Transverse colon (tissue), 4 donors: ENCODE data around the gene LAMA5. TPM values are rescaled to one million over a fixed set of nuclear protein-coding genes. Genes with fewer than 3 reads are reported as not detected.

Experiments used
- DNase-seq: peaks from one replicate; pipeline ENCODE4 v3.0.0-alpha.2; 2019
- H3K27ac ChIP-seq, 4 donors: fragments of 200-600 bp; sonication (generic); 2 replicates each; pipeline ENCODE4 v1.5.1; 2016 to 2018; ENCODE audit warnings: inconsistent platforms in 4 of 4
- H3K27me3 ChIP-seq: fragments of 200-600 bp; sonication (generic); 2 replicates; pipeline ENCODE4 v1.5.1; 2017; ENCODE audit warnings: inconsistent platforms
- H3K36me3 ChIP-seq, 4 donors: fragments of 200-600 bp; sonication (generic); 2 replicates each; pipeline ENCODE4 v1.5.1; 2017 to 2019; ENCODE audit warnings: inconsistent platforms in 4 of 4
- H3K4me1 ChIP-seq, 4 donors: fragments of 200-600 bp; sonication (generic); 2 replicates each; pipeline ENCODE4 v1.5.1; 2017 to 2020; ENCODE audit warnings: inconsistent platforms in 4 of 4
- H3K4me3 ChIP-seq, 4 donors: fragments of 200-600 bp; sonication (generic); 1 replicate in 1 of 4; 2 replicates in 3 of 4; pipeline versions ENCODE4 v1.5.1 to v1.6.1; 2017 to 2019; ENCODE audit warnings: inconsistent platforms in 4 of 4
- H3K9me3 ChIP-seq, 2 donors: fragments of 200-600 bp; sonication (generic); 2 replicates each; pipeline ENCODE4 v1.5.1; 2017 to 2019; ENCODE audit warnings: inconsistent platforms in 2 of 2
- EP300 ChIP-seq: sonication (generic); formaldehyde crosslinking; IDR thresholded peaks from one replicate; pipeline ENCODE4 v1.6.1; 2017; ENCODE audit warnings: antibody characterized with exemption, low read depth
- POLR2A ChIP-seq: fragments of 450-650 bp; IDR thresholded peaks from one replicate; pipeline ENCODE4 v1.6.1; 2016; ENCODE audit warnings: antibody characterized with exemption, mild to moderate bottlenecking, moderate library complexity
- POLR2AphosphoS5 ChIP-seq, 3 donors: sonication (generic); formaldehyde crosslinking; IDR thresholded peaks; one replicate each; pipeline ENCODE4 v1.6.1; 2016; ENCODE audit warnings: antibody characterized with exemption in 3 of 3
- WGBS, 2 donors: methylation state at CpG; one replicate each; pipeline ENCODE4 v1.1.5; 2018; ENCODE audit warnings: low coverage in 1 of 2; 5-methylcytosine and 5-hydroxymethylcytosine counted together
- in situ Hi-C, 4 donors: fragments of 200-750 bp; cut with MboI; loops; one replicate each; pipeline versions ENCODE4 v1.15.0 to v1.15.1; 2017; ENCODE audit warnings: low sequenced_read_pairs in 3 of 4, low pct_ligation_motif_present in 1 of 4, low pct_unique_long_range_greater_than_20kb in 1 of 4
- intact Hi-C: fragments of 100-400 bp; cut with DNase I; formaldehyde crosslinking; loops from one replicate; pipeline ENCODE4 v1.15.1; 2023; ENCODE audit warnings: low total_unique reads
- total RNA-seq, 4 donors: library from RNA; depleted of rRNA; stranded (reverse); fragments of >200 nt; gene quantifications; one replicate each; pipeline ENCODE4 v1.1.0, GENCODE V29; 2016
- TF ChIP-seq, protein P1 (sequence below), 5 experiments: fragments of 200-600 bp in 3 of 5; fragments of 450-650 bp in 2 of 5; sonication (generic) in 3 of 5; IDR thresholded peaks; 1 replicate in 2 of 5; 2 replicates in 3 of 5; pipeline ENCODE4 v1.5.1; 2016 to 2017; ENCODE audit warnings: antibody characterized with exemption in 5 of 5, inconsistent platforms in 3 of 5, mild to moderate bottlenecking in 2 of 5, moderate library complexity in 1 of 5

The LAMA5 gene
- total RNA-seq, 4 donors from 2014 or later = 33.2 to 269 (median 91.3) TPM

DNA sequence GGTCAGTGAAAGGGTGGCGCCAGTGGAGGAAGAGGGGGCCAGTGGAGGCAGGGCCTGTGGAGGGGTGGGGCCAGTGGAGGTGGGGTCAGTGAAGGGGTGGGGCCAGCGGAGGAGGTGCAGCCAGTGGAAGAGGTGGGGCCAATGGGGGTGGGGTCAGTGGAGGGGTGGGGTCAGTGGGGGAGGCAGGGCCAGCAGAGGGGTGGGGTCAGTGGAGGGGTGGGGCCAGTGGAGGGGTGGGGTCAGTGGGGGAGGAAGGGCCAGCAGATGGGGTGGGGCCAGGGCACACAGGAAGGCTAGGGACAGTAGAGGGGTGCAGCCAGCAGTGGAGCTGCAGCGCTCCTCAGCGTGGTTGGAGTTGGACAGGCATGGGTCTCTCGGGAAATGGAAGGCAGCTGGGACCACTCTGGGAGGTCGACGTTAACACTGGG, 45.6 kb downstream of the LAMA5 start:
- DNase-seq = no peak
- Histone ChIP-seq H3K27ac (no peak overlapping the region), H3K4me1 (no peaks in the 10 kb centered on the region), H3K36me3 (no peaks in the 10 kb centered on the region), H3K9me3 (no peaks in the 10 kb centered on the region), H3K27me3 (no peaks in the 10 kb centered on the region), H3K4me3 (no peak overlapping the region)
- 85% methylated on average over 6 of the region's 7 CpGs; no CpG with 5 or more reads in 1 of the 2 donors for WGBS, 2 donors
- TF ChIP-seq EP300 (no peak), POLR2A (no peak)
- TF ChIP-seq, protein P1, sequence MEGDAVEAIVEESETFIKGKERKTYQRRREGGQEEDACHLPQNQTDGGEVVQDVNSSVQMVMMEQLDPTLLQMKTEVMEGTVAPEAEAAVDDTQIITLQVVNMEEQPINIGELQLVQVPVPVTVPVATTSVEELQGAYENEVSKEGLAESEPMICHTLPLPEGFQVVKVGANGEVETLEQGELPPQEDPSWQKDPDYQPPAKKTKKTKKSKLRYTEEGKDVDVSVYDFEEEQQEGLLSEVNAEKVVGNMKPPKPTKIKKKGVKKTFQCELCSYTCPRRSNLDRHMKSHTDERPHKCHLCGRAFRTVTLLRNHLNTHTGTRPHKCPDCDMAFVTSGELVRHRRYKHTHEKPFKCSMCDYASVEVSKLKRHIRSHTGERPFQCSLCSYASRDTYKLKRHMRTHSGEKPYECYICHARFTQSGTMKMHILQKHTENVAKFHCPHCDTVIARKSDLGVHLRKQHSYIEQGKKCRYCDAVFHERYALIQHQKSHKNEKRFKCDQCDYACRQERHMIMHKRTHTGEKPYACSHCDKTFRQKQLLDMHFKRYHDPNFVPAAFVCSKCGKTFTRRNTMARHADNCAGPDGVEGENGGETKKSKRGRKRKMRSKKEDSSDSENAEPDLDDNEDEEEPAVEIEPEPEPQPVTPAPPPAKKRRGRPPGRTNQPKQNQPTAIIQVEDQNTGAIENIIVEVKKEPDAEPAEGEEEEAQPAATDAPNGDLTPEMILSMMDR (IDR thresholded peaks at IDR 0.05) = no peak
- intact Hi-C loops (no loop called here), in situ Hi-C loops (no loop called here)

DNA sequence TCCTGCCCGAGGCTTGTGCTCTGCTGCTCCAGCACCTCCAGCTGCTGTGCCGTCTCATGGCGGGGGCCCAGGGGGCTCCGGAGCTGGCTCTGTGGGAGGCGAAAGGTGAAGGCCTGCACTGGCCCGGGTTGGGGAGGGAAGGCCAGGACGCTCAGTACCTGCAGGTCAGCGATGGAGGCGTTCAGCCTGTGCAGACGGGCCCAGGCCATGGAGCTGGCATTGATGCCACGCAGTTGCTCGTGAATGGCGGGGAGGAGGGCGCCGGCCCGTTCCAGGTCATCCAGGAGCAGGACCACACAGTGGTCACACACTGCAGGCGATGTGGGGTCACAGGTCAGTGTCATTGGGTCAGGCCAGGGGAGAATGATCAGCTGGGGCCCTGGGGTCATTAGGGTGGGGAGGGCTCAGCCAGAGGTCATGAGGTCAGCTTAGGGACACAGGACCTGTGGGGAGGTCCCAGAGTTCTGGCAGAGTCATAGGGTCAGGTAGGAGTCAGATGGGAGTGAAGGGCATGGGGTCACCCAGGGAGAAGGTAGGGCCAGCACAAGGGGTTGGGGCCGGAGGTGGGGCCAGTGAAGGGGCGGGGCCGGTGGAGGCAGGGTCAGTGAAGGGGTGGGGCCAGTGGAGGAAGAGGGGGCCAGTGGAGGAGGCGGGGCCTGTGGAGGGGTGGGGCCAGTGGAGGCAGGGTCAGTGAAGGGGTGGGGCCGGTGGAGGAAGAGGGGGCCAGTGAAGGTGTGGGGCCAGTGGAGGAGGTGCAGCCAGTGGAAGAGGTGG, 46.3 kb downstream of the LAMA5 start:
- no peaks in the 10 kb centered on the region for H3K27me3 ChIP-seq
- 86% methylated on average over 19 of the region's 22 CpGs; no CpG with 5 or more reads in 1 of the 2 donors for WGBS, 2 donors
- H3K4me3 ChIP-seq = no peak overlapping the region
- no peak for TF ChIP-seq EP300
- TF ChIP-seq, protein P1 (IDR thresholded peaks at IDR 0.05) = no peak
- no peak for TF ChIP-seq POLR2AphosphoS5 (IDR thresholded peaks at IDR 0.05)
- TF ChIP-seq POLR2A = no peak
- peaks cover 0 to 1% (median 0%) of the 10 kb centered on the region in 4 donors for H3K36me3 ChIP-seq
- in situ Hi-C loops = no loop called here
- peak; percentile 23 for DNase-seq
- intact Hi-C loops = no loop called here
- H3K9me3 ChIP-seq = no peaks in the 10 kb centered on the region
- no peaks in the 10 kb centered on the region for H3K4me1 ChIP-seq
- peak overlapping the region in 1 of 4 donors; percentile 12 for H3K27ac ChIP-seq

DNA sequence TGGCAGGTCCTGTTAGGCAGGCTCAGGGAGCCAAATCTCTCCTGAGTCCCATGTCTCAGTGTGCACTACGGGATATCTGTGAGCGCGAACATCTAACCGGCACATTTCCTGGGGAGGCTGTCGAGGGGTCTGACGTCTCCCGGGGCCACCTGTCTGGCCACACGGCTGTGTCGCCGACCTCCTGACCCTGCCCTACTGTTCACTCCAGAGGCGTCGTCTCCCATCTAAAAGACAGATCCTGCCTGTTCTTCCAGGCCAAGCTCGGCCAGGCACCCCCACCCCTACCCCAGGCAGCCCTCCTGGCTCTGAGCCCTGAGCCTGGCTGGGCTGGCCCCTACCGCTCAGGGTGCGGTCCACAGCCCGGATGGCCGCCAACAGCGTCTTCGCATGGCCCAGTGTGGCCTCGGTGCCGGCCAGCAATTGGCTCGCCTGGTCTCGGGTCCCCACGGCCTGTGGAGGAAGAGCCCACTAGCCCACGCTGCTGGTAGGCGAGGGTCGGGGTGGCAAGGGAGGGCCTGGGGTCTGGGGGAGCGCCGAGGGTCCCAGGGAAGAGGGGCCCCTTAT, 47.7 kb downstream of the LAMA5 start:
- 73% methylated on average over 29 of the region's 29 CpGs; no CpG with 5 or more reads in 1 of the 2 donors for WGBS, 2 donors
- Histone ChIP-seq H3K4me3 (no peak overlapping the region), H3K9me3 (no peaks in the 10 kb centered on the region), H3K27me3 (no peaks in the 10 kb centered on the region), H3K4me1 (no peaks in the 10 kb centered on the region), H3K27ac (no peak overlapping the region), H3K36me3 (peaks cover 0 to 4% (median 0%) of the 10 kb centered on the region in 4 donors)
- intact Hi-C loops (no loop called here), in situ Hi-C loops (no loop called here)
- TF ChIP-seq EP300 (no peak), POLR2A (no peak), POLR2AphosphoS5 (IDR thresholded peaks at IDR 0.05) (no peak)
- TF ChIP-seq, protein P1 (IDR thresholded peaks at IDR 0.05) = no peak
- DNase-seq = no peak

DNA sequence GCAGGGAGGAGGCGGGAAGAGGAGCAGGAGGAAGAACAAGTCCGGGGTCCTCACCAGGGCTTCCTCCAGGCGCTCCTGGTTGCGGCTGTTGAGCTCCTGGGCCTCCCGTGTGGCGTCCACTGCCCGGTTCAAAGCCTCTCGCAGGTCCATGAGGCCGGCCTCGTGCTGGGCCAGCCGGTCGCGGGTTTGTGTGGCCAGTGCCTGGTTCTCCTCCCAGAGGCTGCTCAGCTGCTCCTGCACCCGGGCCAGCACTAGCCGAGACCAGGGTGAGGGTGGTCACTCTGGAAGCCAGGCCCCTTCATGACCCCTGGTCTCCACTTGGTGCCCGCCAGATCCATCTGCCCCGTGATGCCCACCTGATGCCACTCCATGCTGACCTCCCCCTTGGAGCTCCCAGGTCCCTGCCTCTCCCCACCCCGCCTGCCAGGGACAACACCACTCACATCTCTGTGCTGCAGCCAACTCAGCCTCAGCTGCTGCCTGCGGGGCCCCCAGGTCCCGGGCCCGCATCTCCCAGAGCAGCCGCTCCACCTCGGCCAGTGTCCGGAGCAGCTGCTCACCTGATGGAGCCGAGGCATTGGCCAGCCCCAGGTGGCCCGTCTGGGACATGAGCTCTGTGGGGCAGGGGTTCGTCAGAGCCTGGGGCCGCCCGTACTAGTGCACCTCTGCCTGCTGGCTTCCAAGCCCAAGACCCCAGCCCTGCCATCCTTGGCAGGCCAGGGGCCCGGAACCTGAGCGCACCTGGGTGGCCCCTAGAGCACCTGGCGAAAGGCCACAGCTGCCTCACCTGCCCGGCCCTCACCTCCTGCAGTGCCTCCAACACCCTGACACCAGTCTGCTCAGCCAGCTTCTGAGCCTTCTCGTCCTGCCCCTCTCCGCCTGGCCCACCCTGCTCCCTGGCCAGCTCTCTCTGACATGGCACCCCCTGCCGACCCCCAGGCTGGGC, 48.4 kb downstream of the LAMA5 start:
- intact Hi-C loops (no loop called here), in situ Hi-C loops (no loop called here)
- WGBS, 2 donors = 63 to 90% methylated on average over 2 to 36 of the region's 36 CpGs
- DNase-seq = no peak
- Histone ChIP-seq H3K36me3 (peaks cover 0 to 4% (median 0%) of the 10 kb centered on the region in 4 donors), H3K27ac (no peak overlapping the region), H3K9me3 (no peaks in the 10 kb centered on the region), H3K27me3 (no peaks in the 10 kb centered on the region), H3K4me1 (no peaks in the 10 kb centered on the region), H3K4me3 (no peak overlapping the region)
- TF ChIP-seq POLR2A = no peak
- no peak for TF ChIP-seq POLR2AphosphoS5 (IDR thresholded peaks at IDR 0.05)
- TF ChIP-seq EP300 = no peak
- TF ChIP-seq, protein P1 (IDR thresholded peaks at IDR 0.05) = no peak
